Suprapubic skin (tissue), 4 donors: ENCODE results near the gene FUT2. TPM values are rescaled to one million over a fixed set of nuclear protein-coding genes. Genes with fewer than 3 reads are reported as not detected.
"Not testable (repeated sequence)": the region's sequence is repeated elsewhere in the genome, so short reads cannot be mapped to it uniquely, and the experiment has no call there.

ENCODE experiments used
- DNase-seq, 2 donors: peaks; one replicate each; pipeline ENCODE4 v3.0.0-alpha.2; 2019; ENCODE audit warnings: low spot score in 2 of 2
- H3K27ac ChIP-seq: fragments of 200-600 bp; sonication (generic); one replicate; pipeline ENCODE4 v1.5.1; 2019
- H3K27me3 ChIP-seq: fragments of 200-600 bp; sonication (generic); one replicate; pipeline ENCODE4 v1.5.1; 2019
- H3K36me3 ChIP-seq: fragments of 200-600 bp; sonication (generic); one replicate; pipeline ENCODE4 v1.5.1; 2019
- H3K4me1 ChIP-seq: fragments of 200-600 bp; sonication (generic); one replicate; pipeline ENCODE4 v1.5.1; 2019
- H3K4me3 ChIP-seq: fragments of 200-600 bp; sonication (generic); one replicate; pipeline ENCODE4 v1.5.1; 2019; ENCODE audit warnings: mild to moderate bottlenecking
- H3K9me3 ChIP-seq: fragments of 200-600 bp; sonication (generic); one replicate; pipeline ENCODE4 v1.5.1; 2019
- CTCF ChIP-seq, 2 donors: fragments of 200-600 bp in 1 of 2; fragments of 450-650 bp in 1 of 2; sonication (generic) in 1 of 2; IDR thresholded peaks; one replicate each; pipeline ENCODE4 v1.5.1; 2016 to 2019; ENCODE audit warnings: antibody characterized with exemption in 2 of 2, mild to moderate bottlenecking in 1 of 2, moderate library complexity in 1 of 2
- EP300 ChIP-seq: sonication (generic); formaldehyde crosslinking; IDR thresholded peaks from one replicate; pipeline ENCODE4 v1.6.1; 2017; ENCODE audit warnings: antibody characterized with exemption
- POLR2A ChIP-seq, 2 donors: fragments of 450-650 bp; IDR thresholded peaks; one replicate each; pipeline ENCODE4 v1.6.1; 2017; ENCODE audit warnings: antibody characterized with exemption in 2 of 2, mild to moderate bottlenecking in 2 of 2, moderate library complexity in 2 of 2
- POLR2AphosphoS5 ChIP-seq, 3 donors: sonication (generic); formaldehyde crosslinking; IDR thresholded peaks; one replicate each; pipeline ENCODE4 v1.6.1; 2017; ENCODE audit warnings: antibody characterized with exemption in 3 of 3
- WGBS: methylation state at CpG from one replicate; pipeline ENCODE4 v1.1.5; 2018; 5-methylcytosine and 5-hydroxymethylcytosine counted together
- total RNA-seq, 4 donors: library from RNA; depleted of rRNA; stranded (reverse); fragments of >200 nt; gene quantifications; one replicate each; pipeline ENCODE4 v1.1.0, GENCODE V29; 2016

FUT2 gene
- total RNA-seq, 4 donors from 2014 or later: 2.1 to 17.4 (median 4.9) TPM

GRCh38 chr19:48676487-48676886 lies 19.3 kb upstream of the FUT2 start:
- H3K27me3 ChIP-seq: no peaks in the 10 kb centered on the region
- no peaks in the 10 kb centered on the region for H3K36me3 ChIP-seq
- WGBS: 90% methylated on average over 7 of the region's 17 CpGs
- peak overlapping the region; percentile 73 for H3K27ac ChIP-seq
- H3K4me1 ChIP-seq: peaks cover 28% of the 10 kb centered on the region
- H3K9me3 ChIP-seq: no peaks in the 10 kb centered on the region
- TF ChIP-seq CTCF (IDR thresholded peaks at IDR 0.05): no peak
- TF ChIP-seq EP300: no peak
- TF ChIP-seq POLR2AphosphoS5 (IDR thresholded peaks at IDR 0.05): no peak
- TF ChIP-seq POLR2A (IDR thresholded peaks at IDR 0.05): no peak
- DNase-seq: no peak
- no peak overlapping the region for H3K4me3 ChIP-seq

DNA sequence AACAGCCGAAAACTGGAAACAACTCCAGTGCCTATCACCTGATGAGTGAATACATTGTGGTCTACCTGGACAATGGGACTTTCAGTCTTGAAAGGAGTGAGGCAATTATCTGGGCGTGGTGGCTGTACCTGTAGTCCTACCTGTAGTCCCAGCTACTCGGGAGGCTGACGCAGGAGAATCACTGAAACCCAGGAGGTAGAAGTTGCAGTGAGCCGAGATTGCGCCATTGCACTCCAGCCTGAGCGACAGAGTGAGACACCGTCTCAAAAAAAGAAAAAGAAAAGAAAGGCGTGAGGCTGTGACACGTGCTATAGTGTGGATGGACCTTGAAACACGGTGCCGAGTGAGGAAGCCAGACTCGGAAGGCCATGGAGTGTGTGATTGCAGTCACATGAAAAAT lies 18.9 kb upstream of the FUT2 start:
- DNase-seq: no peak
- H3K4me1 ChIP-seq: peaks cover 28% of the 10 kb centered on the region
- no peaks in the 10 kb centered on the region for H3K27me3 ChIP-seq
- WGBS: 81% methylated on average over 12 of the region's 13 CpGs
- no peaks in the 10 kb centered on the region for H3K36me3 ChIP-seq
- no peak for TF ChIP-seq EP300
- no peak for TF ChIP-seq POLR2AphosphoS5 (IDR thresholded peaks at IDR 0.05)
- no peak for TF ChIP-seq CTCF (IDR thresholded peaks at IDR 0.05)
- TF ChIP-seq POLR2A (IDR thresholded peaks at IDR 0.05): no peak
- no peaks in the 10 kb centered on the region for H3K9me3 ChIP-seq
- no peak overlapping the region for H3K4me3 ChIP-seq
- peak overlapping the region; percentile 60 for H3K27ac ChIP-seq

DNA sequence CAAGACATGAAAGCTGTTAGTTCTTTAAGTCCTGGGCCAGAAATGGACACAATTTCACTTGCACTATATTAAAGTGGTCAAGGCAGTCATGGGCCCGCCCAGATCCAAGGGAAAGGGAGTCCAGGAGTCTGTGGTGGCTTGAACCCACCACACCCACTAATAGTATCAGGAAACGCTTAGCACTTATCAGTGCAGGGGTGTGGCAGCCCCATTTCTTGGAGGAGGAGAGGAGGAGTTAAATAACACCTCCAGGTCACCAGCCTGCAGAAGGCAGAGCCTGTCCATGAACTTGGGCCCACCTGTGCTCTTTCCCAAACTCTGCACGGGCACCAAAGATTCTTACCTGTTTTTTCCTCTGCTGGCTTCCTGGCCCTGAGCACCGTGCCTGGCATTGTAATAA lies 17.6 kb upstream of the FUT2 start:
- TF ChIP-seq EP300 (no peak), POLR2AphosphoS5 (IDR thresholded peaks at IDR 0.05) (no peak), POLR2A (IDR thresholded peaks at IDR 0.05) (no peak), CTCF (IDR thresholded peaks at IDR 0.05) (no peak)
- peak overlapping the region; percentile 10 for H3K27ac ChIP-seq

DNA sequence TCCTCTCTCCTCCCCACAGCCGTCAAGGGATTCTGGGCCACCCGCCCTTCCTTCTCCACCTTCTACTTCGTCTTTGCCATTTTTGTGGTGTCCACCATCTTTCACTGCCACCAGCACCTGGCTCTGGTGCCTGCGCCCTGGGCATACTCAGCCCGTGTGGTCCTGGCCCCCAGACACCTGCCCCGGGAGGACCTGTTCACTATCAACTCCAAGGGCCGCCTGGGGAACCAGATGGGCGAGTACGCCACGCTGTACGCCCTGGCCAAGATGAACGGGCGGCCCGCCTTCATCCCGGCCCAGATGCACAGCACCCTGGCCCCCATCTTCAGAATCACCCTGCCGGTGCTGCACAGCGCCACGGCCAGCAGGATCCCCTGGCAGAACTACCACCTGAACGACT lies 15.8 kb upstream of the FUT2 start:
- H3K36me3 ChIP-seq, H3K27ac ChIP-seq, DNase-seq, H3K4me3 ChIP-seq, H3K9me3 ChIP-seq, H3K27me3 ChIP-seq: not testable (repeated sequence)
- H3K4me1 ChIP-seq: peaks cover 30% of the 10 kb centered on the region
- 94% methylated on average over 16 of the region's 19 CpGs for WGBS

More for the DNA sequence above, 17.6 kb upstream of the FUT2 start:
- 57% methylated on average over 4 of the region's 4 CpGs for WGBS
- Histone ChIP-seq H3K4me3 (no peak overlapping the region), H3K9me3 (no peaks in the 10 kb centered on the region), H3K27me3 (no peaks in the 10 kb centered on the region), H3K36me3 (no peaks in the 10 kb centered on the region), H3K4me1 (peaks cover 28% of the 10 kb centered on the region)
- no peak for DNase-seq

GRCh38 chr19:48680436-48681126 lies 15.2 kb upstream of the FUT2 start:
- H3K9me3 ChIP-seq: no peaks in the 10 kb centered on the region
- DNase-seq: no peak
- WGBS: 88% methylated on average over 18 of the region's 45 CpGs
- no peak overlapping the region for H3K4me3 ChIP-seq
- H3K27ac ChIP-seq: no peak overlapping the region
- TF ChIP-seq EP300: no peak
- no peak for TF ChIP-seq CTCF (IDR thresholded peaks at IDR 0.05)
- no peak for TF ChIP-seq POLR2AphosphoS5 (IDR thresholded peaks at IDR 0.05)
- TF ChIP-seq POLR2A (IDR thresholded peaks at IDR 0.05): no peak
- H3K27me3 ChIP-seq: no peaks in the 10 kb centered on the region
- H3K36me3 ChIP-seq: no peaks in the 10 kb centered on the region
- H3K4me1 ChIP-seq: peaks cover 24% of the 10 kb centered on the region

DNA sequence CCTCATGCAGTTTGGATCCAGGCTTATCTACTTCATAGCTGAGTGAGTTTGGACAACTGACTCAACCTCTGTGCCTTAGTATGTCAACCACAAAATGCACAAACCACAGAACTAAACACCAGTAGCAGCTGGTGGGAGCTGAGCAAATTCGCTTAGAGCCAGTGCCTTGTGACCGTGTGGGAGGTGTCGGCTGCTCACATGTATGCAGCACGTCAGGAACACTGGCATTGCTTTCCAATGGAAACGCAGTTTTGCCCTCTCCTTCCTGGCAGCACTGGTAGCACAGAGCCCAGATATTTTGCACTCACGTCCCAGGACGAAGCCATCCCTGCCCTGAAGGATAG lies 14.7 kb upstream of the FUT2 start:
- Histone ChIP-seq H3K4me3 (no peak overlapping the region), H3K27ac (peak overlapping the region; percentile 24), H3K4me1 (peaks cover 20% of the 10 kb centered on the region)

More for the DNA sequence above, 14.7 kb upstream of the FUT2 start:
- Histone ChIP-seq H3K27me3 (no peaks in the 10 kb centered on the region), H3K9me3 (no peaks in the 10 kb centered on the region), H3K36me3 (no peaks in the 10 kb centered on the region)
- no peak for DNase-seq
- TF ChIP-seq CTCF (IDR thresholded peaks at IDR 0.05) (no peak), EP300 (no peak), POLR2AphosphoS5 (IDR thresholded peaks at IDR 0.05) (no peak), POLR2A (IDR thresholded peaks at IDR 0.05) (no peak)
- 54% methylated on average over 5 of the region's 7 CpGs for WGBS
